IPS-NIHi7 (cell line): ENCODE measurements around the gene MTFR2.

Experiments used
- DNase-seq: peaks from one replicate; pipeline ENCODE4 v3.0.0; 2012; ENCODE audit warnings: mixed read lengths; ENCODE audit errors: extremely low spot score

The MTFR2 gene

DNA sequence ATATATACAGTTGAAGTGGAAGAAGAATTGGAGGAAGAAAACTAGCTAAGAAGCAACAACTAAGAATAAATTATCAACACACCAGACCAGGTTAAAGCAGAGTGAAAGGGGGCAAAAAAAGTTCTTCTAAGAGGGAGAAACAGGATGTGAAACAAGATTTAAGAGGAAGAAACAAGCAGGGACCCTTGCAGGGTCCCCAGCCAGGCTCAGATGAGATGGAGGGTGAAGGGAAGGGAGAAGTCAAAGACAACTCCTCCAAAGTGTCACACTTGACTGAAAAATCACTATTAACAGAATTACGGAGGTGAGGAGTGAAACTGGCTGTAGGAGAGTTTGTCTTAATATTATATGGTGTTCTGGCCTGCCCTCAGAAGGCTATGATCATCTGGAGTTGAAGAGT lies 65.4 kb downstream of the MTFR2 start:
- DNase-seq = no peak

DNA sequence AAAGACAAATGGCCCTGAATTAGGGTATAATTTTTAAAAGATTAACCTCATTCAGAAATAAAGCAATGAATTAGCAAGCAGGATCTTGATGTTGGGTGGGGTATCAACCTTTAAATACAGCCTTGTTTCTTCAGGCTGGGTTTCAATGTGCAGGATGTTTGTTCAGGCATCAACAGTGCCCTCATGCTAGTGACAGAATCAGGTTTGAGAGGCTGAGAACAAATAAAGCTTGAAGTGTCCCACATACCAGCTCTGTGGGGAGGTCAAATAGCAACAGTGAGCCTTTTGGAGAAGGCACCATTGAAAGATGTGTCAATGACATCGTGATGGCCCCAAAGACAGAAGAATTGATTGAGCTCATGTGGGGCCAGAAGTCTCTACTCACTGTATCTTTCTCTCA lies 68.2 kb downstream of the MTFR2 start:
- DNase-seq = no peak

DNA sequence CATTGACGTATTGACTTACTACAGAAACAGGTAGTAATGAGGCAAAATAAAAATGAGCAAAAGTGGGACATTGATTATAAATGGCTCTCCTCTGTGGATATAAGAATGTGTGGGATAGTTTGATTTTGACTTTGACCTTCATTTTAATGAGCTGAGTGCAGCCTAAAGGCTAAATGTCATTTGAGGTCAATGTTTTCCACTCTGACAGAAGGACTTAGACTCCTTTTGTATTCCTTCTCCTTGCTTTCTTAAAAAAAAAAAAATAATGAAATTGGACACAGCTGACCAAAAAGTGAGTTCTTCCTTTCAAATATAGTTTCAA lies 68.6 kb downstream of the MTFR2 start:
- no peak for DNase-seq
